Measurements from ENCODE around the gene ARID5A.

GRCh38 chr2:96531366-96531765 lies 5.2 kb upstream of the ARID5A start:
- TF ChIP-seq CTCF (conservative IDR thresholded peaks at IDR 0.05 in 1 of 2, IDR thresholded peaks at IDR 0.05 in 1 of 2; ENCODE audit: extremely low read depth in 1 of 2, insufficient read depth in 1 of 2, low read depth in 1 of 2, low read length in 2 of 2) (no peak), EZH2 (IDR thresholded peaks at IDR 0.05; ENCODE audit: borderline replicate concordance, low read length) (no peak)

Data from mammary epithelial cell (primary cell).